HG03571 (cell line): ENCODE data around the gene CISD3.
"Not testable (repeated sequence)": the region's sequence is repeated elsewhere in the genome, so short reads cannot be mapped to it uniquely, and the experiment has no call there.

Source experiments
- ATAC-seq: cut with Tn5 transposase; IDR thresholded peaks from one replicate; pipeline ENCODE4 v1.9.1; 2021; ENCODE audit not compliant: unreplicated experiment

Gene CISD3

DNA sequence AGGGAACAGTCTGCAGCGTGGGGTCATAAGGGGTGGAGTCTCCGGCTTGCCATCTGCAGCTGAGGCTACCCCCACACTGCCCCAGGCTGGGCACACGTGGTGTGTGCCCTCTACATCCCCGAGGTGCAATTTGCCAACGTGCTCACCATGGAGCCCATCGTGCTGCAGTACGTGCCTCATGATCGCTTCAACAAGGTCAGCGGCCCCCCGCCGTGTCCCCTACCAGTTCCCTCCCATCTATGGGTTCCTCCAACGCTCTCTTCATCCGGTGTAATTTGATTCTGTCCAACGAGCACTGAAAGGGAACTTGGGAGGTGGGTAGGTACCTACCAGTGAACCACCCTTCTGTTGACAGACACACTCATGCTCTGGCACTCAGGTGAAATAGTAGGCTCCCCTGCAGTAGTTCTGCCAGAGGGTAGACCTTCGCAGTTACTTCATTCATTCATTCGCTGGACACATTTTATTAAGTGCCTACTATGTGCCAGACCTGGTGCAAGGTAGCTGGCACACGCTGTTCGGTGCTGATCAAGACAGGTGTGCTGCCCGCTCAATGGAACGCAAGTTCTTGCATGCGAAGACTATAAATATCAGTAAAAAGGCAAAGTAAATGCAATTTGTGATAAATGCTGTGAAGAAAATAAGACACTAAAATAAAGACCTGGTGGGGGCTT lies 22.3 kb upstream of the CISD3 start:
- ATAC-seq = no peak

DNA sequence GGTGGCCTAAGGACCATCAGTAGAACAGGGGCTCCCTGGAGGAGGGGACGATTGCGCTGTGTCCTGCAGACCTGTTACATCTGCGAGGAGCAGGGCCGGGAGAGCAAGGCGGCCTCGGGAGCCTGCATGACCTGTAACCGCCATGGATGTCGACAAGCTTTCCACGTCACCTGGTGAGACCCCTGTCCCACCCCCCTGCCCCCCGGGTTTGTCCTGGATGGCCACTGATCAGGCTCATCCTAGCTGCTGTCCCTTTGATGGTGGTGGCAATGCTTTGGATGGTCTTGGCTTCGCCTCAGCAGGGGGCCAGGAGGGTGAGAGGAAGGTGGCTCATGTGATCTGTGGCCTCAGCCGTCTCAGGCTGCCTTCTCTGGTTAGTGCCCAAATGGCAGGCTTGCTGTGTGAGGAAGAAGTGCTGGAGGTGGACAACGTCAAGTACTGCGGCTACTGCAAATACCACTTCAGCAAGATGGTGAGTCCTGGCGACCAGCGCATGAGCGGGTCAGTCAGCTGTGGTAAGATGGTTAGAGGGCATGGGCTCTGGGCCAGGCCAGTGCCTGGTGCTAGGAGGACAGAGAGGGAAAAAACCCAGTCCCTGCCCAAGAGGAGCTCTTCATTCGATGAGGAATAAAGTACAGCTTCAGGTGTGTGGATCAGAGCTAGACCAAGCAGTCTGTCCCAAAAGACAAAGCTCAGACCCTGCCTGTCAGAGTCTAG lies 20.9 kb upstream of the CISD3 start:
- no peak for ATAC-seq

DNA sequence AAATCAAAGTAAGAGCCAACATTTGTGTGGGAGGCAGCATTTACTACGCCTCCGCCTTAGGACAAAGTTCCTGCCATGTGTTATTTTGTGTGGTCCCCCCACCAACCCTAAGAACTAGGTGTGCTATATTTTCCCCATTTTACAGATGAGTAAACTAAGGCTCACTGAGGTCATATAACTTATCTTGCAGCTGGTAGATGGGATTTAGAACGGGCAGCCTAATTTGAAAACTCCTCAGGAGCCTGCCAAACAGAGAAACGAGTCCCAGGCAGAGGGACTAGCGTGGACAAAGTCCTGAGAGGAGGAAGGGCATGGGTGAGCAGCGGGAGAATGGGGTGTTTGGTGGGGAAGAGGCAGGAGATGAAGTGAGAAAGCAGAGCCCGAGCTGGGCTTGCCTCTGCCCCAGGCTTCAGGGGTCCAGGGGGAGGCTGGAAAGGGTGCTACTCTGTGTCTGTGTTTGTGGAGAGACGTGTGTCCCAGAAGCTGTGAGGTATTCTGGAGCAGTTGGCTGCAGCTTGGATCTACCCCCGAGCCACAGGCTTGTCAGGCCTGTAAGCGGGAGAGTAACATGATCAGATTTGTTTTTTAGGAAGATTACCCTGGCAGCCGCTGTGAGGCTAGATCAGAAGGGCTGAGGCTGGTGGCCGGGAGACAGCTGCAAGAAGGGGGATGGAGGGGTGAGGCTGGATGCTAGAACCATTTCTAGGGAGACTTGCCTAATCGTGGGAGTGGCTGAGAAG lies 20.1 kb upstream of the CISD3 start:
- ATAC-seq = no peak

DNA sequence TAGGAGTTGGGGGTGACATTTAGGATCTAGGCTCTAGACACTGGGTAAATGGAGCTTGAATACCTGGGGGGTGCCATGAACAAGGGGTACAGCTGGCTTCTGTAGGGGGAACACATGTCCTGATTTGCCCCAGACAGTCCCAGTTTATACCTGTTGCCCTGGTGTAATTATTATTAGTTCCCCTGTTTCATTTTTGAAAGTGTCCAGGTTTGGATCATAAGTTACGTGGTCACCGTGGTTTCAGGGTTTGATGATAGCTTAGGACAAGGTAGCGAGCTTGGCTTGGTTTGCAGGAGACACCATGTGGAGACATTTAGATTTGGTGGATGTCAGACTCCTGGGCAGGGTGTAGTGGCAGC lies 19.6 kb upstream of the CISD3 start:
- ATAC-seq = no peak

DNA sequence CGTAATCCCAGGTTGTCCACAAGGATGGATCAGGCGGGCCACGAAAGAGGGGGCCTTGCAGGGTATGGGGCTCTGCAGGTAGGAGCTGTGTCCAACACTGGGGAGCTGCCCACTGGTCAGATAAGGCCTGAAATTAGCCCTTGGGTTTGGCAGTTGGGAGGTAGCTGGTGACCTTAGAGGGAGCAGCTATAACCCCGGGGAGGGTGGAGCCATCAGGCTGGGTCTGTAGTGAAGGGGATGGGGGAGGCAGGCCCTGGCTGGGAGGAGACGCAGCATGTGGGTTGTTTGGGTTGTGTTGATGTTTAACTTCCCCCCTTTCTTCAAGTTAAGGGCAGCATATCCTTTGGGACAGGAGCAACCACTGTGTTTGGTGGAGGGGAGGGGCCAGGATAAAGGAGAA lies 19.2 kb upstream of the CISD3 start:
- no peak for ATAC-seq

DNA sequence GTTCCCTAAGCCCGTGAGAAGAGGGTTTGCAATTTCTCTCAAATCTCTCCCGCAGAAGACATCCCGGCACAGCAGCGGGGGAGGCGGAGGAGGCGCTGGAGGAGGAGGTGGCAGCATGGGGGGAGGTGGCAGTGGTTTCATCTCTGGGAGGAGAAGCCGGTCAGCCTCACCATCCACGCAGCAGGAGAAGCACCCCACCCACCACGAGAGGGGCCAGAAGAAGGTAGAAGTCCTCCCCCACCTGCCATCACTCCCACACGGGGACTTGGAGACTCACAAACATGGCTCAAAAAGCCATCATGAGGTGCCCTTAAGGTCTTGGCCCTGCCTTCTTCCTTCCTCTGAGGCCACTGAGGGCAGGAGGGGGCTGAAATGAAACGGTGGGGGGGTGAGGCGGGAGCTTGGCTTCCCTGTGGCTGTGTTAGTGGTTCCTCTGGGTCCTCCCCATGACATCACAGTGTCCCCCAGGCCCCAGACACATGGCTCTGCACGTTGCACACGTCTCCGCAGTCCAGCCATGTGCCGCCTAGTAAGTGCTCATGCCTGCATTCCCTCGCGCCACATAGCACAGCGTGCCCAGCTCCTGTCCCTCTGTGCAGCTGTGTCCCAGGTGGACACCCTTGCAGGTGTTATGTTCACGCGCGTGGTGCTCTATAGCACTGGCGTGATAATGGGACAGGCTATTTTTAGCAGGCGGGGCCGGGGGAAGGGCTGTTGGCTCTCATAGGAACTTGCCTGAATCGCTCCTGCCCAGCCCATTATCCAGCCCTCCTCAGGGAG lies 18.2 kb upstream of the CISD3 start:
- no peak for ATAC-seq

DNA sequence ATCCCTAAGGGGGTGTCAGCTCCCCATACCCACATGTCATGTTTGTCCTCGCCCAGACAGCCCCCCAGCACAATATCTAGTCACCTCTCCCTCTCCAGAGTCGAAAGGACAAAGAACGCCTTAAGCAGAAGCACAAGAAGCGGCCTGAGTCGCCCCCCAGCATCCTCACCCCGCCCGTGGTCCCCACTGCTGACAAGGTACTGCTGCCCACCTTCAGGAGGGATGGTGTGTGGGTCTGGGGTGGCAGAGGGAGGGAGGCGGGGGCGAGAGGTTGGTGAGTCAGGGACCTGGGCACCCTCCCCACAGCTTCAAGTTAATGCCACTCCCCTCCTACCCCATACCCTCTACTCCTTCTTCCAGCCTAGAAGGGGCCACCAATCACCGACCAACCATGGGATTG lies 17.5 kb upstream of the CISD3 start:
- no peak for ATAC-seq

DNA sequence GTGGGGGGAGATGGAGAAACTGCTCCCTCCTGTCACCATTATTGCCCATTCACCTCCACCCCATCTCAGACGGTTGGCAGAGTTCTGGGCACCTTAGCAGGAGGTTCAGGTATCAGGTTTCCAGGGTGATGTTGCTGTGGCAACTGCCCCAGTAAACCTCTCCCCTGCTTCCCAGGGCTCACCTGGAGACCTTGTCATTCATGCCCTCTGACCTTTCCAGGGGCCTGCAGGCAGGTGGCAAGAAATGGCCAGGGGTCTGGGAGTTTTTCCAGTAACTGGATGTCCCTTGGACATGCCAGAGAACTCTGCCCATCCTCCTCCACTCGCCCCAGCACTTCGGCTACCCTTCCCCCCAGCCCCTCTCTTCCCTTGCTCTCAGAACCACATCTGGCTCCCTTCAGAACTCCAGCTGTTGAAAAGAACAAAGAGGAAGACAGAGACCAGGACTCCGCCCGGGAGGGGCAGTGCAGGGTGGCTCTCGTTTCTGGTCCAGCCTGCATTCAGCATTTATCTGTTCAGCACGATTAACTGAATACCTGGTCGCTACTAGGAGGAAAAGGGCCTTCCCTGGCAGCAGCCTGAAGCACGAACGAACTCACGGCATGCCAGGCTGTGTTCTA lies 16.6 kb upstream of the CISD3 start:
- no peak for ATAC-seq

DNA sequence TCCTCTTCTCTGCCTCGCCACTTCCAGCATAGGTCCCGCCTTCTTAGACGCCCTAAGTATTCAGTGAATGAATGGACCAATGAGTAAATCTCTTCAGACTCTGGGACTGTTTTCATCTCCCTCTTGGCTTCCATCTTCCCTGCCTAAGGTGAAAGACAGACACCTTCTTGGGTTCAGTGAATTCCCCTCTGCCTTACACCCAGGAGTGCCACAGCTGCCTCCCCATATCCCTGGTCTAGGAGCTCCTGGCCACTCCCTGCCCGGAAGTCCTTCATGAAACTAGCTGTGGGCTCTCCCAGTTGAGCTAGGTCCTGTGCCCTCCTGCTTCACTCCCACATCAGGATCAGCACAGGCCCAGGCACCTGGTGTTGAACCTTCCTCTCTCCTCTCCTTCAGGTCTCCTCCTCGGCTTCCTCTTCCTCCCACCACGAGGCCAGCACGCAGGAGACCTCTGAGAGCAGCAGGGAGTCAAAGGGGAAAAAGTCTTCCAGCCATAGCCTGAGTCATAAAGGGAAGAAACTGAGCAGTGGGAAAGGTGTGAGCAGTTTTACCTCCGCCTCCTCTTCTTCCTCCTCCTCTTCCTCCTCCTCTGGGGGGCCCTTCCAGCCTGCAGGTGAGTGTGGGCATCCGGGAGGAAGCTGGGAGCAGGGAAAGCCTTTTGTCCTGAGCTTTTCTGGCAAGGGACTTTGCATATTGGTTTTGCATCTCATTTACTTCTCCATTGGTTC lies 14.8 kb upstream of the CISD3 start:
- no peak for ATAC-seq

DNA sequence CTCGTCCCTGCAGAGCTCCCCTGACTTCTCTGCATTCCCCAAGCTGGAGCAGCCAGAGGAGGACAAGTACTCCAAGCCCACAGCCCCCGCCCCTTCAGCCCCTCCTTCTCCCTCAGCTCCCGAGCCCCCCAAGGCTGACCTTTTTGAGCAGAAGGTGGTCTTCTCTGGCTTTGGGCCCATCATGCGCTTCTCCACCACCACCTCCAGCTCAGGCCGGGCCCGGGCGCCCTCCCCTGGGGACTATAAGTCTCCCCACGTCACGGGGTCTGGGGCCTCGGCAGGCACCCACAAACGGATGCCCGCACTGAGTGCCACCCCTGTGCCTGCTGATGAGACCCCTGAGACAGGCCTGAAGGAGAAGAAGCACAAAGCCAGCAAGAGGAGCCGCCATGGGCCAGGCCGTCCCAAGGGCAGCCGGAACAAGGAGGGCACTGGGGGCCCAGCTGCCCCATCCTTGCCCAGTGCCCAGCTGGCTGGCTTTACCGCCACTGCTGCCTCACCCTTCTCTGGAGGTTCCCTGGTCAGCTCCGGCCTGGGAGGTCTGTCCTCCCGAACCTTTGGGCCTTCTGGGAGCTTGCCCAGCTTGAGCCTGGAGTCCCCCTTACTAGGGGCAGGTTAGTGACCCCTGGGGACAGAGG lies 13.7 kb upstream of the CISD3 start:
- ATAC-seq = no peak

DNA sequence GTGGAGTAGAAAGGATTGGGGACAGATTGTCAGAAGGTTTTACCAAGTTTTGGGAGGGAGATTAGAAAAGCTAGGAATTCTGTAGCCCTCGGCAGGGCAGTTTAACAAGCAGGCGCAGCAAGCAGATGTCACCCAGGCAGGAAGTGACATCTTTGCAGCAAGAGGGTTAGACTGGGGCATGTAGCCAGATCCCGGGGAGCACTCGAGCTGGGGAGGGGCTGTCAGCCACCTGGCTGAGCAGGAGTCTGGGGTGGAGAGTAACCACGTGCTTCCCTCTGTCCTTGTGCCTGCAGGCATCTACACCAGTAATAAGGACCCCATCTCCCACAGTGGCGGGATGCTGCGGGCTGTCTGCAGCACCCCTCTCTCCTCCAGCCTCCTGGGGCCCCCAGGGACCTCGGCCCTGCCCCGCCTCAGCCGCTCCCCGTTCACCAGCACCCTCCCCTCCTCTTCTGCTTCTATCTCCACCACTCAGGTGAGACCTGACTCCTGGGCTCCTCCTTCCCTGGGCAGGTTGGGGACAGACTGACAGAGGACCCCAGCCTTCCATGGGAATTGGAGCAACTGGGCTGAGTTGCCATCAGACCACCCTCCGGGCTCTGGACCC lies 12.9 kb upstream of the CISD3 start:
- ATAC-seq = no peak

DNA sequence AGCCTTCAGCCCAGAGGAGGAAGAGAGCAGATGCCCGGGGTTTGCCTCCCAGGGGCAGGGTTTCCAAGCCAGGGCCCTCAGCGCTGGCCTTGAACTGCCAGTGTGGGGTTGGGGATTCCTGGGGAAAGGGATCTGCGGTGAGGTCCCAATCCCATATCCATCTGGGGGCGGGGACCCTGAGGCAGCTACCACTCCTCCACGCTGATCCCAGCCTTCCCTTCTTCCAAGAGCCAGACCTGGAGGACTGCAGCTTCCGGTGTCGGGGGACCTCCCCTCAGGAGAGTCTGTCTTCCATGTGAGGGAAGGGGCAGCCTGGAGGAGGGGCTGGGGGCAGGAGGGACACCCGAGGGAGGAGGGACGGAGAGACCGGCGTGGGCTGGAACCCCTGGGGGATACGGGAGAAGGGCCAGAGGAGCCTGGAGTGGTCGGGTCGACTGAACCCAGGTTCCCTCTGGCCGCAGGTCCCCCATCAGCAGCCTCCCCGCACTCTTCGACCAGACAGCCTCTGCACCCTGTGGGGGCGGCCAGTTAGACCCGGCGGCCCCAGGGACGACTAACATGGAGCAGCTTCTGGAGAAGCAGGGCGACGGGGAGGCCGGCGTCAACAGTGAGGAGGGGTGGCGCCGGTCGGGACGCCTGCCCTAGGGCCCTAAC lies 10.7 kb upstream of the CISD3 start:
- ATAC-seq = no peak

DNA sequence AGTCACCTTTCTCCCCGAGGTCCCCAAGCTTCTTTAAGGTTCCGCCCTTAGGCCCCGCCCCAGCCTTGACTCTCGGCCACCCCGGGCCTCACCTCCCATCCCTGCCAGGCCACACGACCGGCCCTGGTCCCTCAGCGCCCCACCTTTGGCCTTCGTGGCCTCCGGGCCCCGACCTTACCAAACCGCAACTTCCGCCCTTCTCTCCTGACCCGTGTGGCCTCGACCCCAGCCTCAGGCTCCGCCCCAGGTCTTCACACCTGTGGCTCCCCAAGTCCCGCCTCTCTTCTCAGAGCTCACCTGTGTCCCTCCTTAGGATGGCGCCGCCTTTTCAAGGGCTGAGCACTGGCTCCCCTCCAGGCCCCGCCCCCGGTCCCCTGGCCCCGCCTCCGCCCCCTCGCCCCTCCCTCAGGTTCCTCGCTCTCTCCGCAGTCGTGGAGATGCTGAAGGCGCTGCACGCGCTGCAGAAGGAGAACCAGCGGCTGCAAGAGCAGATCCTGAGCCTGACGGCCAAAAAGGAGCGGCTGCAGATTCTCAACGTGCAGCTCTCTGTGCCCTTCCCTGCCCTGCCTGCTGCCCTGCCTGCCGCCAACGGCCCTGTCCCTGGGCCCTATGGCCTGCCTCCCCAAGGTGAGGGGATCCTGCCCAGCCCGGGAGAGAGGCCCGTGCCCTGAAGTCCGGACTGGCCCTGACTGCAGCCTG lies 10.0 kb upstream of the CISD3 start:
- no peak for ATAC-seq

DNA sequence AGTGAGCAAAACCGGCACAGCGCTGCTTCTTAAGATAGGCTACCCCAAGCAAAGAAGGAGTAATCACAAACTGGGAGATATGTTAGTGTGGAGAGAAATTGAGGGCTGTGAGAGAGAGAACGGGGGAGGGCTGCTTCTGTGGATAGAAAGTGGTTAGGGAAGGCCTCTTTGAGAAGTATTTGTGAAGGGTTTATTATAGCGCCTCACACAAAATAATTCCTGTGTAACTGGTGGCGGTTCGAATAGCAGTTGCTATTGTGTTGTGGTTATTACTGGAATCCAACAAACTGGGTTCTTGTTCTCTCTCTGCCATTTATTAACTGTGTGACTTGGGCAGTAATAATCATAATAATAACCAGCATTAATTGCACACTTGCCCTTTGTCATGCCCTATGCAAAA lies 9.2 kb upstream of the CISD3 start:
- ATAC-seq = no peak

DNA sequence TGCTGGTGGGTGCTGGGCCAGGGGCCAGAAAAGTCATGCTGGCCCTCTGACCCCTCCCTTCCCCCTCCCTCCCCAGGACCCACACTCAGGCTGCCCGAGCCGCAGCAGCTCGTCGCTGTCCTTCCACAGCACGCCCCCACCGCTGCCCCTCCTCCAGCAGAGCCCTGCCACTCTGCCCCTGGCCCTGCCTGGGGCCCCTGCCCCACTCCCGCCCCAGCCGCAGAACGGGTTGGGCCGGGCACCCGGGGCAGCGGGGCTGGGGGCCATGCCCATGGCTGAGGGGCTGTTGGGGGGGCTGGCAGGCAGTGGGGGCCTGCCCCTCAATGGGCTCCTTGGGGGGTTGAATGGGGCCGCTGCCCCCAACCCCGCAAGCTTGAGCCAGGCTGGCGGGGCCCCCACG lies 8.3 kb upstream of the CISD3 start:
- ATAC-seq = no peak

DNA sequence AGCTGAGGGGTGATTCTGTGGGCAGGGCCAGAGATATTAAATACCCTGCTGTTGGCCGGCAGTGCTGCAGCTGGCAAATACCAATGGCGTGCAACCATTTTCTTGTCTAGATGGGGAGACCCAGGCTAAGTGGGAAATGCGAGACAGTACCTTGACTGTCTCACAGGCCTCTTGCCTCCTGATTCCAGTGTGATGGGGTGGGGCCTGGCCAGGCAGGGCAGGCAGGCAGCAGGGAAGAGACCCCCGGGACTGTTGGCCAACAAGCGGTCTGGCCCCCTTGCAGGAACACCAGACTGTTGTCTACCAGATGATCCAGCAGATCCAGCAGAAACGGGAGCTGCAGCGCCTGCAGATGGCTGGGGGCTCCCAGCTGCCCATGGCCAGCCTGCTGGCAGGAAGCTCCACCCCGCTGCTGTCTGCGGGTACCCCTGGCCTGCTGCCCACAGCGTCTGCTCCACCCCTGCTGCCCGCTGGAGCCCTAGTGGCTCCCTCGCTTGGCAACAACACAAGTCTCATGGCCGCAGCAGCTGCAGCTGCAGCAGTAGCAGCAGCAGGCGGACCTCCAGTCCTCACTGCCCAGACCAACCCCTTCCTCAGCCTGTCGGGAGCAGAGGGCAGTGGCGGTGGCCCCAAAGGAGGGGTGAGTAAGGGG lies 5.7 kb upstream of the CISD3 start:
- ATAC-seq = no peak

DNA sequence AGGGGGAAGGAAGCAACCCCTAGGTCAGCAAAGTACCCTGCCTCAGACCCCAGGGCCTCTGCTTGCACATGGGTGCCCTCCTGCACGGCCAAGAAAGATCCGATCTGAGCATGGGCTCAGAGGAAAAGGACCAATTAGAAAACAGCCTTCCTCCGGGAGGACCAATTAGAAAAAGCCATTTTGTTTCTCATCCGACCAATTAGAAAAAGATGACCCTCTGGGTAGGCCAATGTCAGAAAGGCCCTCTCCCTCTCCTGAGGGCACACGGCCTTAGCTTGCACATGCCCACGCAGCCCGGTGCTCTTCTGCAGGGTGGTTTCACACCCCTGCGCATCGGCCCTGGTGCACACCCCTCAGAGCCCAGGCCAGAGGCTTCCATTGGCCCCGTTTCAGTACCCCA lies 5.1 kb upstream of the CISD3 start:
- ATAC-seq = no peak

DNA sequence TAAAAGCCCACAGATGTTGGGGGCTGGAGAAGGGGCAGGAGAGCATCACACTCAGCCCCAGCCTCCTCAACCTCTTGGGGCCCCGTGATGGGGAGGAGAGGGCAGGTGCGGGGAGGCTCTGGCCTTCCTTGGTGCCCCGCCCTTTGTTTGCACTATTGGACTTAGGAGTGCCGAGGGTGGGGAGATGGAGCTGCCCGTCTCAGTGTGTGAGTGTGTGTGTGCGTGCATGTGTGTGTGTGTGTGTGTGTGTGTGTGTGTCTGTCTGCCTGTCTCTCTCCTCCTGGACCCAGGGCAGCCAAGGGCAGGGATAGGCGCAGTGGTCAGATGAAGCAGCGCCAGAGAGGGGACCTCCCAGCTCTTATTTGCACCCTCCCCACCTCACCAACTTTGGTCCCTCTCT lies 4.0 kb upstream of the CISD3 start:
- ATAC-seq = not testable (repeated sequence)
